Endothelial cell of umbilical vein (primary cell): Measurements from ENCODE around the gene RUNX2. TPM values are rescaled to one million over a fixed set of nuclear protein-coding genes. Genes with fewer than 3 reads are reported as not detected.
"Not testable (repeated sequence)": the region's sequence is repeated elsewhere in the genome, so short reads cannot be mapped to it uniquely, and the experiment has no call there.

Experiments
- BruUV-seq: library from RNA; stranded (reverse); fragments of 400-500 nt; replicated peaks from 2 replicates; lab custom pipeline; 2021; lab: Mats Ljungman, UMichigan
- CTCF ChIA-PET: fragments of 300-600, 350-600 bp; sonication (Branson Sonifier 250); formaldehyde crosslinking; loops from one replicate; lab custom pipeline; 2021; ENCODE audit warnings: antibody characterized with exemption, inconsistent platforms; lab: Charles Lee
- POLR2A ChIA-PET: fragments of 300-600, 350-600 bp; sonication (Branson Sonifier 250); formaldehyde crosslinking; loops from one replicate; lab custom pipeline; 2021; ENCODE audit warnings: antibody characterized with exemption, inconsistent platforms; lab: Charles Lee
- DNase-seq: peaks from one replicate; pipeline ENCODE4 v3.0.0-alpha.2; 2011; ENCODE audit warnings: low read depth, low spot score
- FAIRE-seq: peaks from 2 replicates; lab custom pipeline; 2011; peaks lifted over from hg19 to GRCh38; lab: Jason Lieb, UNC
- H2AFZ ChIP-seq: 2 replicates; pipeline ENCODE4 v1.6.0; 2012; ENCODE audit warnings: low read depth, low read length, control low read depth, inconsistent platforms
- H3K27ac ChIP-seq: 2 replicates; pipeline ENCODE4 v1.5.1; 2011; ENCODE audit warnings: low read depth, mild to moderate bottlenecking, control low read depth, low read length, moderate library complexity; ENCODE audit not compliant: insufficient read depth
- H3K27me3 ChIP-seq, 2 experiments: 2 replicates each; pipeline versions ENCODE4 v1.6.0 to v1.6.1; 2011; ENCODE audit warnings: low read length in 2 of 2, mixed read lengths in 1 of 2; ENCODE audit not compliant: control insufficient read depth in 2 of 2, insufficient read depth in 2 of 2
- H3K36me3 ChIP-seq, 2 experiments: 2 replicates in 1 of 2; 3 replicates in 1 of 2; pipeline ENCODE4 v1.5.1; 2011; ENCODE audit warnings: low read length in 2 of 2, mild to moderate bottlenecking in 1 of 2, moderate library complexity in 1 of 2; ENCODE audit not compliant: control insufficient read depth in 2 of 2, insufficient read depth in 2 of 2; ENCODE audit errors: extremely low read depth in 1 of 2
- H3K4me1 ChIP-seq: 3 replicates; pipeline ENCODE4 v1.5.1; 2011; ENCODE audit warnings: mild to moderate bottlenecking, low read length; ENCODE audit not compliant: control insufficient read depth, insufficient read depth; ENCODE audit errors: extremely low read depth
- H3K4me2 ChIP-seq: 2 replicates; pipeline ENCODE4 v1.6.1; 2011; ENCODE audit warnings: low read length, control low read depth, mixed read lengths; ENCODE audit not compliant: insufficient read depth
- H3K4me3 ChIP-seq, 3 experiments: fragments of 200-600 bp in 1 of 3; sonication (generic), shearing (Covaris generic) in 1 of 3; replicated peaks in 1 of 3; 2 replicates each; pipeline ENCODE4 v1.5.1; 2011 to 2016; ENCODE audit warnings: control low read depth in 3 of 3, low read length in 3 of 3, mild to moderate bottlenecking in 2 of 3, inconsistent platforms in 1 of 3, low read depth in 1 of 3, moderate library complexity in 1 of 3; ENCODE audit not compliant: insufficient read depth in 1 of 3
- H3K79me2 ChIP-seq: 2 replicates; pipeline ENCODE4 v1.6.0; 2012; ENCODE audit warnings: low read length, inconsistent platforms; ENCODE audit not compliant: control insufficient read depth, insufficient read depth
- H3K9ac ChIP-seq: replicated peaks from 2 replicates; pipeline ENCODE3; 2011; ENCODE audit warnings: low read length, control low read depth; ENCODE audit not compliant: insufficient read depth; ENCODE audit errors: extremely low read depth
- H3K9me1 ChIP-seq: replicated peaks from 3 replicates; pipeline ENCODE4 v1.6.0; 2011; ENCODE audit warnings: mild to moderate bottlenecking, low read length; ENCODE audit not compliant: control insufficient read depth, insufficient read depth; ENCODE audit errors: extremely low read depth
- H3K9me3 ChIP-seq: replicated peaks from 2 replicates; pipeline ENCODE4 v1.5.1; 2012; ENCODE audit warnings: low read length, inconsistent platforms; ENCODE audit not compliant: control insufficient read depth, insufficient read depth
- H4K20me1 ChIP-seq: replicated peaks from 2 replicates; pipeline ENCODE3; 2011; ENCODE audit warnings: mild to moderate bottlenecking, low read length; ENCODE audit not compliant: control insufficient read depth, insufficient read depth; ENCODE audit errors: extremely low read depth
- CTCF ChIP-seq, 2 donors: IDR thresholded peaks; 1 replicate in 1 of 2; 2 replicates in 1 of 2; pipeline ENCODE4 v1.5.1; 2011; ENCODE audit warnings: low read length in 2 of 2, mild to moderate bottlenecking in 2 of 2, moderate library complexity in 2 of 2, control low read depth in 1 of 2, inconsistent platforms in 1 of 2, low read depth in 1 of 2; ENCODE audit not compliant: insufficient read depth in 1 of 2; ENCODE audit errors: extremely low read depth in 1 of 2
- EZH2 ChIP-seq: IDR thresholded peaks from 2 replicates; pipeline ENCODE4 v1.6.1; 2012; ENCODE audit warnings: borderline replicate concordance, low read depth, mild to moderate bottlenecking, moderate library complexity, low read length, inconsistent platforms; ENCODE audit not compliant: severe bottlenecking
- FOS ChIP-seq: IDR thresholded peaks from 2 replicates; pipeline ENCODE4 v1.6.1; 2011; ENCODE audit warnings: mild to moderate bottlenecking, low read length, moderate library complexity, borderline replicate concordance; ENCODE audit not compliant: insufficient read depth
- GATA2 ChIP-seq: IDR thresholded peaks from 2 replicates; pipeline ENCODE4 v1.7.0; 2011; ENCODE audit warnings: low read depth, mild to moderate bottlenecking, moderate library complexity, mixed read lengths, low read length; ENCODE audit not compliant: insufficient read length, insufficient read depth
- JUN ChIP-seq: IDR thresholded peaks from 2 replicates; pipeline ENCODE4 v1.6.1; 2011; ENCODE audit warnings: borderline replicate concordance, low read depth; ENCODE audit not compliant: insufficient read length, insufficient read depth
- MAX ChIP-seq: IDR thresholded peaks from 2 replicates; pipeline ENCODE4 v1.6.1; 2011; ENCODE audit not compliant: insufficient read depth, insufficient read length
- MYC ChIP-seq: IDR thresholded peaks from one replicate; pipeline ENCODE4 v1.6.1; 2011; ENCODE audit warnings: mild to moderate bottlenecking, low read depth, low read length
- POLR2A ChIP-seq: IDR thresholded peaks from 2 replicates; pipeline ENCODE4 v1.6.1; 2012; ENCODE audit warnings: low read depth, mild to moderate bottlenecking, control low read depth, low read length
- POLR2AphosphoS5 ChIP-seq: IDR thresholded peaks from 2 replicates; pipeline ENCODE4 v1.6.1; 2012; ENCODE audit warnings: low read depth, mild to moderate bottlenecking, control low read depth, low read length, moderate library complexity; ENCODE audit not compliant: insufficient read depth
- dilution Hi-C: fragments of 300-500 bp; cut with MboI; formaldehyde crosslinking; loops from one replicate; pipeline ENCODE4 v1.15.0; 2019; ENCODE audit warnings: low sequenced_read_pairs; ENCODE audit not compliant: extremely low pct_ligation_motif_present
- intact Hi-C: fragments of 100-400 bp; cut with micrococcal nuclease; formaldehyde crosslinking; loops from one replicate; pipeline ENCODE4 v1.10.0; 2022
- polyA plus RNA-seq, 4 experiments: library from polyadenylated mRNA; depleted of rRNA in 3 of 4; stranded (reverse) in 3 of 4; unstranded in 1 of 4; fragments of >200 nt; gene quantifications; 2 replicates each; pipeline versions ENCODE4 v1.2.1 to v1.2.3, GENCODE V29; 2011 to 2012; ENCODE audit warnings: missing spikeins in 1 of 4
- total RNA-seq: library from RNA; stranded (reverse); gene quantifications from 2 replicates; pipeline ENCODE4 v1.2.3, GENCODE V29; 2021

RUNX2 gene
- total and polyA plus RNA-seq, 2 donors (not counting 3 experiments of a cell fraction or from before 2014, with no cell fraction given), result 0.06 TPM; not detected in 1

GRCh38 chr6:45278367-45278766, 49.8 kb upstream of the RUNX2 start:
- no peaks in the 10 kb centered on the region for H3K27me3 ChIP-seq
- no TSS peak for BruUV-seq
- no peaks in the 10 kb centered on the region for H3K9me1 ChIP-seq
- ChIA-PET CTCF (no interaction called here), POLR2A (no interaction called here)
- no peaks in the 10 kb centered on the region for H3K4me1 ChIP-seq
- dilution Hi-C loops (no loop called here), intact Hi-C loops (no loop called here)
- FAIRE-seq (no peak), DNase-seq (no peak)
- no peak overlapping the region for H3K4me3 ChIP-seq
- H4K20me1 ChIP-seq, result no peaks in the 10 kb centered on the region
- no peaks in the 10 kb centered on the region for H3K79me2 ChIP-seq
- no peak overlapping the region for H3K27ac ChIP-seq
- no peaks in the 10 kb centered on the region for H3K9me3 ChIP-seq
- H2AFZ ChIP-seq, result no peak overlapping the region
- no peak overlapping the region for H3K4me2 ChIP-seq
- H3K36me3 ChIP-seq, result no peaks in the 10 kb centered on the region
- no peak overlapping the region for H3K9ac ChIP-seq
- TF ChIP-seq CTCF (IDR thresholded peaks at IDR 0.05; ENCODE audit: extremely low read depth in 1 of 2, insufficient read depth in 1 of 2, low read depth in 1 of 2, low read length in 2 of 2) (no peak), POLR2A (no peak), JUN (no peak), GATA2 (no peak), POLR2AphosphoS5 (no peak), MAX (no peak), MYC (no peak), EZH2 (no peak), FOS (no peak)

DNA sequence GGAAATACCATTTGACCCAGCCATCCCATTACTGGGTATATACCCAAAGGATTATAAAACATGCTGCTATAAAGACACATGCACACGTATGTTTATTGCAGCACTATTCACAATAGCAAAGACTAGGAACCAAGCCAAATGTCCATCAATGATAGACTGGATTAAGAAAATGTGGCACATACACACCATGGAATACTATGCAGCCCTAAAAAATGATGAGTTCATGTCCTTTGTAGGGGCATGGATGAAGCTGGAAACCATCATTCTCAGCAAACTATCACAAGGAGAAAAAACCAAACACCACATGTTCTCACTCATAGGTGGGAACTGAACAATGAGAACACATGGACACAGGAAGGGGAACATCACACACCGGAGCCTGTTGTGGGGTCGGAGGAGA, 41.4 kb upstream of the RUNX2 start:
- H3K9me1 ChIP-seq, POLR2A ChIA-PET, H3K79me2 ChIP-seq, H3K4me3 ChIP-seq, H3K4me1 ChIP-seq, H3K27me3 ChIP-seq, H3K9ac ChIP-seq, dilution Hi-C loops, H4K20me1 ChIP-seq, H3K4me2 ChIP-seq, H3K9me3 ChIP-seq, H3K27ac ChIP-seq, CTCF ChIA-PET, intact Hi-C loops, DNase-seq, H3K36me3 ChIP-seq, H2AFZ ChIP-seq, FAIRE-seq, BruUV-seq: not testable (repeated sequence)
